ENCODE measurements around the gene FREM3.

DNA sequence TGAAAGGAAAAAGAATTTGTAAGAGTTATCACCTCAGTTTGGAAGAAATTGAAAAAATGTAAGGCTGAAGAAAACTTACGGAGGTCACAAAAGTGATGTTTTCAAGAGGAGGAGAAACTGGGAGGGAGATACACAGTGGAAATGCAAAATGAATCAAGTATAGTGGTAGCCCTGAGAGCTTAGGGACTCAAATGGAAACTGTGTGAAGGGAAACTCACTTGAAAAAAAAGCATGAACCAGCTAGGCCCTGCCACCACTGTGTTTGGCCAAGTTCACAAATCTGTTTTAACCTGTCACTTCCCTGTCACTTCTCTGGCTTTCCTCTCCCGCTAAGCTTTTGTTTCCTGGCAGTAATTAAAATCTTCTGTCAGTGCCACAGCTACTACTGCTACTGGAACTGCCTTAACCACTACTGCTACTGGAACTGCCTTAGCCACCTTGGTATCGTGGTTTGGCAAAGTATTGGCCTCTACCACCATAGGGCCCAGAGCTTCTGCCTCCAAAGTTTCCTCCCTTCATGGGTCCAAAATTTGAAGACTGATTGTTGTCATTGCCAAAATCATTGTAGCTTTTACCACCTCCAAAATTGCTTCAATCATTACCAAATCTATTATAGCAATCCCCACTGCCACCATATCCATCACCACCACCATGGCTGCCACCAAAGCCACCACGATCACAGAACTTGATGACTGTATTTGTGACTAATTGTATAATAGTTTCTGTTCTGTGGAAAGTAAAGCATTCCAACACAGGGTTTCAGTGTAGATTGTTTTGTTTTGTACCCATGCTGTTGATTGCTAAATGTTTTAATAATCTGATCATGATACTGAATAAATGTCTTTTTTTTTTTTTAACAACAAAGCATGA, 145.5 kb downstream of the FREM3 start:
- no peak for TF ChIP-seq MYC (IDR thresholded peaks at IDR 0.05; ENCODE audit: low read depth, low read length)
- TF ChIP-seq, protein P1, sequence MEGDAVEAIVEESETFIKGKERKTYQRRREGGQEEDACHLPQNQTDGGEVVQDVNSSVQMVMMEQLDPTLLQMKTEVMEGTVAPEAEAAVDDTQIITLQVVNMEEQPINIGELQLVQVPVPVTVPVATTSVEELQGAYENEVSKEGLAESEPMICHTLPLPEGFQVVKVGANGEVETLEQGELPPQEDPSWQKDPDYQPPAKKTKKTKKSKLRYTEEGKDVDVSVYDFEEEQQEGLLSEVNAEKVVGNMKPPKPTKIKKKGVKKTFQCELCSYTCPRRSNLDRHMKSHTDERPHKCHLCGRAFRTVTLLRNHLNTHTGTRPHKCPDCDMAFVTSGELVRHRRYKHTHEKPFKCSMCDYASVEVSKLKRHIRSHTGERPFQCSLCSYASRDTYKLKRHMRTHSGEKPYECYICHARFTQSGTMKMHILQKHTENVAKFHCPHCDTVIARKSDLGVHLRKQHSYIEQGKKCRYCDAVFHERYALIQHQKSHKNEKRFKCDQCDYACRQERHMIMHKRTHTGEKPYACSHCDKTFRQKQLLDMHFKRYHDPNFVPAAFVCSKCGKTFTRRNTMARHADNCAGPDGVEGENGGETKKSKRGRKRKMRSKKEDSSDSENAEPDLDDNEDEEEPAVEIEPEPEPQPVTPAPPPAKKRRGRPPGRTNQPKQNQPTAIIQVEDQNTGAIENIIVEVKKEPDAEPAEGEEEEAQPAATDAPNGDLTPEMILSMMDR (IDR thresholded peaks at IDR 0.05; ENCODE audit: low read depth, low read length) = no peak

Measured in NB4 (cell line).